OCI-LY1 (cell line): ENCODE results near the gene C11orf24.

Experiments
- CTCF ChIP-seq: fragments of 200-600 bp; sonication (generic), shearing (Covaris generic); IDR thresholded peaks from 2 replicates; pipeline ENCODE4 v1.5.1; 2017; ENCODE audit warnings: mild to moderate bottlenecking, antibody characterized with exemption, low read length, moderate library complexity, mixed read lengths
- EZH2 ChIP-seq: fragments of 200-600 bp; sonication (generic), shearing (Covaris generic); IDR thresholded peaks from 2 replicates; pipeline ENCODE4 v1.8.0; 2017; ENCODE audit warnings: borderline replicate concordance, mixed run types, mild to moderate bottlenecking, antibody characterized with exemption, low read length, moderate library complexity, mixed read lengths

GRCh38 chr11:68303083-68303482 lies 31.3 kb upstream of the C11orf24 start:
- TF ChIP-seq CTCF (no peak), EZH2 (no peak)
